T-helper 1 cell (primary cell): Measurements from ENCODE around the gene MYMX.

Source experiments
- DNase-seq, 5 donors: peaks; one replicate each; pipeline ENCODE4 v3.0.0-alpha.2; 2012 to 2020

MYMX gene

DNA sequence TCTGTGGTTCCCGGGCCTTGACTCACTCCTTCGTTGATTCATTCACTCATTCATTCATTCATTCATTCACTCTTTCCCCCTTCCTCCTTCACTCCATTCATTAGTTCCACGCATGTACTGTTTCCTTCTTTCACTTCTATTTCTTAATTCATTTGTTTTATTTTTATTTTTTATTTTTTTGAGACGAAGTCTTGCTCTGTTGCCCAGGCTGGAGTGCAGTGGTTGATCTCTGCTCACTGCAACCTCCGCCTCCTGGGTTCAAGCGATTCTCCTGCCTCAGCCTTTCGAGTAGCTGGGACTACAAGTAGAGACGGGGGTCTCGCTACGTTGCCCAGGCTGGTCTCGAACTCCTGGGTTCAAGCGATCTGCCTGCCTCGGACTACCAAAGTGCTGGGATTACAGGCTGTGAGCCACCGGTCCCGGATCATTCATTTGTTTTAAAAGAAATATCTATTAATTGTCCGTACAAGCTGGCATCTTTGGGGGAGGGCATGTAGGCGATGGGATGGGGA is 49.1 kb downstream of the MYMX start:
- DNase-seq: no peak

DNA sequence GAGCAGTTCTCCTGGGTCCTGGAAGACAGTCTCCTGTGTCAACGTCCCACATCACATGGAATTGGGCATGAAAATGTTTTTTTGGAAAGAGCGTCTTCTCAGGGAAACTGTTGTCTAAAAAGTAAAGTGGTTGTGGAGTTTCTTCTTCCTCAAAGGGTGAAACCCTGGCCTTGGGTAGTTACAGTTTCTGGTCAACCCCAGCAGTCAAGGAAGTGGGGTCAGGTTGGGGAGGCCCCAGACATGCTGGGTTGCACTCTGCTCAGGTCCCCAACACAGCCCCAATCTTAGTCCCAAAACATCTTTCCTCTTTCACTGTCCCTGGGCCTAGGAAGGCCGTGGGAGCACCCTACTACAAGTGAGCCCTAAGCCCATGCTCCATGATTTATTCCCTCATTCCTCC is 49.6 kb downstream of the MYMX start:
- no peak for DNase-seq

DNA sequence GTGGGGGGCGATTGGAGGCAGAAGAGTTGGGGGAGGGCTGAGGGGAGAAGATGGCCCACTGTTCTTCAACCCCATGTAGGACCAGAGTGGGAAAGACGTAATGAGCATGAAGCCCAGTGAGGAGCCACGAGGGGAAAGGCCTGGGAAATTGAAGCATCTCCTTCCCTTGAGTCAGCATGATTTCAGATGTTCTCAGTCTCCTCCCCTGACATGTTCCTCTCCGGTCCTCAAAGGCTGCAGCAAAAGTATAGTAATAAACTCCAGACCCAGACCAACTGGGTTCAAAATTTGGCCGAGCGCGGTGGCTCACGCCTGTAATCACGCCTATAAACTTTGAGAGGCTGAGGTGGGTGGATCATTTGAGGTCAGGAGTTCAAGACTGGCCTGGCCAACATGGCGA is 50.5 kb downstream of the MYMX start:
- no peak for DNase-seq
